ENCODE measurements around the gene BCAN. TPM values are rescaled to one million over a fixed set of nuclear protein-coding genes. Genes with fewer than 3 reads are reported as not detected.

Gene BCAN
- total and polyA plus RNA-seq, 2 experiments from 2014 or later = 0.23 to 0.86 TPM

DNA sequence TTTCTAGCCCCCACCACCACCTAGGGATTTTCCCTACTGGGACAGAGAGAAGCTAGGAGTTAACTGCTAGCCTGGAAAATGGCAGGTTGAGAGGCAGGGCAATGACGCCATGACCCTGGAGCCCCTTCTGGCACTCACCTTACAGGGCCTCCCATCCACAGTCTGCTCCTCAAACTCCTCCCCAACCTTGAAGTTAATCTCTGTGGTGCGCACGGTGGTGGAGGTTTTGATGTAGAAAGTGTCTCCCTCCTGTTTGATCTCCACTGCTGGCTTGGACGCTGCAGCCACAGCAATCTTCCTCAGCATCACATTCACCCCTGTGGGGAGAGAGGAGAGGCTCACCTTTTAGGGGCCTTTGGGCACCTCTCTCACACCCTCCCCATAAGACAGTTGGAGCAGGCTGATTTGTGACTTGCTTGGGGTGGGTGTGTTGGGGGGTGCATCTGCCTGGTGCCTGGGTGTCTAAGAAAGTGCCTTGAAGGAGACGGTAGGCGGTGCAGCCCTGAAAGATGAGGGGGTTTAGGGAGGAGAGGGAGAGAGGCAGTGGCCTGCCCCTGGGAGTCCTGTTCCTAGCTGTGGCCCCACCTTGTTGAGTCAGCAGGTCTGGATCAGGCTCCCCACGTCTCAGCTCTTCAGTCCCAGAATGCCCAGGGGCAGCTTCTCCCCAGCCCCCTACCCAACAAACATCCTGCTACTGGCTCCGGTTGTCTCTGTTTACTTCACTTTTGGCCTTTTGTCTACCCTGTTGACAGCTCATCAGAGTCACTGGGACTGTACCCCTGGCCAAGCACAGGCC is 59.0 kb downstream of the BCAN start:
- Histone ChIP-seq H3K36me3 (peaks cover 18% of the 10 kb centered on the region), H3K4me3 (no peak overlapping the region), H3K27me3 (no peaks in the 10 kb centered on the region), H3K27ac (peak overlapping the region; percentile 59), H3K4me1 (ENCODE audit: low read depth) (peaks cover 9% of the 10 kb centered on the region), H3K9me3 (ENCODE audit: low read depth) (no peaks in the 10 kb centered on the region)
- TF ChIP-seq, protein P1, sequence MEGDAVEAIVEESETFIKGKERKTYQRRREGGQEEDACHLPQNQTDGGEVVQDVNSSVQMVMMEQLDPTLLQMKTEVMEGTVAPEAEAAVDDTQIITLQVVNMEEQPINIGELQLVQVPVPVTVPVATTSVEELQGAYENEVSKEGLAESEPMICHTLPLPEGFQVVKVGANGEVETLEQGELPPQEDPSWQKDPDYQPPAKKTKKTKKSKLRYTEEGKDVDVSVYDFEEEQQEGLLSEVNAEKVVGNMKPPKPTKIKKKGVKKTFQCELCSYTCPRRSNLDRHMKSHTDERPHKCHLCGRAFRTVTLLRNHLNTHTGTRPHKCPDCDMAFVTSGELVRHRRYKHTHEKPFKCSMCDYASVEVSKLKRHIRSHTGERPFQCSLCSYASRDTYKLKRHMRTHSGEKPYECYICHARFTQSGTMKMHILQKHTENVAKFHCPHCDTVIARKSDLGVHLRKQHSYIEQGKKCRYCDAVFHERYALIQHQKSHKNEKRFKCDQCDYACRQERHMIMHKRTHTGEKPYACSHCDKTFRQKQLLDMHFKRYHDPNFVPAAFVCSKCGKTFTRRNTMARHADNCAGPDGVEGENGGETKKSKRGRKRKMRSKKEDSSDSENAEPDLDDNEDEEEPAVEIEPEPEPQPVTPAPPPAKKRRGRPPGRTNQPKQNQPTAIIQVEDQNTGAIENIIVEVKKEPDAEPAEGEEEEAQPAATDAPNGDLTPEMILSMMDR (IDR thresholded peaks at IDR 0.05; ENCODE audit: low read depth, low read length) = no peak
- no peak for DNase-seq (ENCODE audit: low read depth in 1 of 2, low spot score in 1 of 2)

DNA sequence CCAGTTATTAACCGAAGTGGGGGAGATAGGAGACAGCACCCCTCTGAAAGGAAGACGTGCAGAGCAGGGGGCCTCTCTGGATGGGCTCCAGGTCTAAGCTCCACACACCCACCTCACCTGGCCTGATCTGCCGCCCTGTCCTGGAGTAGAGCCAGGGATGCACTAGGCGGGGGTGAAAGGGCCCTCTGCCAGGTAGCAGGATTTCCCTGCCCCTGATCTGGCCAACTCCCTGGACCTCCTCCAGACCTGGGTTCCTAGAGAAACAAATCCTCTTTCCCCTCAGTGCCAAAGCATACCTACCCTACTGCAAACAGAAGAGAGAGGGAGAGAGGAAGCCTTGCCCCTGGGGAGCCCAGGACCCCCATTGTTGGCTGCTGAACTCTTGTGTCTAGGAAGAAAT is 61.4 kb downstream of the BCAN start:
- no peak for DNase-seq (ENCODE audit: low read depth in 1 of 2, low spot score in 1 of 2)
- no peaks in the 10 kb centered on the region for H3K27me3 ChIP-seq
- H3K4me3 ChIP-seq = peak overlapping the region; percentile 77
- no peaks in the 10 kb centered on the region for H3K9me3 ChIP-seq (ENCODE audit: low read depth)
- H3K27ac ChIP-seq = no peak overlapping the region
- TF ChIP-seq, protein P1 (IDR thresholded peaks at IDR 0.05; ENCODE audit: low read depth, low read length) = no peak
- peaks cover 18% of the 10 kb centered on the region for H3K36me3 ChIP-seq
- H3K4me1 ChIP-seq (ENCODE audit: low read depth) = peaks cover 28% of the 10 kb centered on the region

DNA sequence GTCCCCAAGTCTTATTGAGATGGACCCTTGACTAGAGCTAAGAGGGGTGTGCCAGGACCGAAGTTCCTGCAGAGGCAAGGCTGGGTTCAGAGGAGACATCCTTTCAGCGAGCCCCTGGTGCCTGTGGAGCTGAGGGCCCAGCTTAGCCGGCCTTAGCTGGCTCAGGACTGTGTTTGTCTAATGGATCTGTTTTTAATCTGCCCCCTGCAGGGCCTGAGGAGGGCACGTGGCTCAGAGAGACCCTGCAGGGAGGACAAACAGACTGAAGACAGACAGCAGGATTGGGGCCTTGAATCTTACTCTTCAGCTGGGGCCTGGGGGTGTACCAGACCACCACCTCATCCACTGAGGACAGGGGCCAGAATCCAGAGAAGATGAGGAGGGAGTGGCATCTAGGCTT is 61.8 kb downstream of the BCAN start:
- H3K27ac ChIP-seq = no peak overlapping the region

DNA sequence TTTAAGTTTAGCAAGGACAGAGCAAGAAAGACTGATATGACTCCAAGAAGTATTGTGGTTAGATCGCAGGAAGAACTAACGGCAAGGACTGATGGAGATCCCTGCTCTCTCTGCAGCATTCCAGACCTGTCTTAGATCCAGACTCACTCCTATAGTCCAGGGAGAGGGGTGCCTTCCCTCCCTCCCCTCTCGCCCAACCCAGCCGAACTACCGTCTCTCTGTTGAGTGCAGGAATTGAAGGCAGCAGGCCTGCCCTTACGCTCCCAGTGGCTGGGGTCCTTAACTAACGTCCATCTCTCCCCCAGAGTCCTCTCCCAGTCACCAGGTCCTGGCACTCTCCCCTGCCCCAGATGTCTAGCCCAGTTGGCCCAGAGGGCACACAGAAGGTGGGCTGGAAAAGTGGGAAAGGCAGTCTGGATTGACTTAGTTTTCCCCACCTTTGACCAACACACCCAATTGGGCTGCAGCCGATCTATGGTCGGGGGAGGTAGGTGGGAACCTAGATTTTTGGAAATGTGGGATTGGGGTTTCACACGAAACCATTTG is 62.3 kb downstream of the BCAN start:
- Histone ChIP-seq H3K36me3 (peaks cover 15% of the 10 kb centered on the region), H3K4me3 (peak overlapping the region; percentile 77), H3K27ac (peak overlapping the region; percentile 80), H3K9me3 (ENCODE audit: low read depth) (no peaks in the 10 kb centered on the region), H3K4me1 (ENCODE audit: low read depth) (peaks cover 35% of the 10 kb centered on the region), H3K27me3 (no peaks in the 10 kb centered on the region)
- DNase-seq (ENCODE audit: low read depth in 1 of 2, low spot score in 1 of 2) = no peak
- TF ChIP-seq, protein P1 (IDR thresholded peaks at IDR 0.05; ENCODE audit: low read depth, low read length) = no peak

More for the DNA sequence above, 61.8 kb downstream of the BCAN start:
- H3K4me1 ChIP-seq (ENCODE audit: low read depth) = peaks cover 30% of the 10 kb centered on the region
- DNase-seq (ENCODE audit: low read depth in 1 of 2, low spot score in 1 of 2) = no peak
- peaks cover 18% of the 10 kb centered on the region for H3K36me3 ChIP-seq
- H3K4me3 ChIP-seq = peak overlapping the region; percentile 77
- TF ChIP-seq, protein P1 (IDR thresholded peaks at IDR 0.05; ENCODE audit: low read depth, low read length) = no peak
- H3K27me3 ChIP-seq = no peaks in the 10 kb centered on the region
- H3K9me3 ChIP-seq (ENCODE audit: low read depth) = no peaks in the 10 kb centered on the region

DNA sequence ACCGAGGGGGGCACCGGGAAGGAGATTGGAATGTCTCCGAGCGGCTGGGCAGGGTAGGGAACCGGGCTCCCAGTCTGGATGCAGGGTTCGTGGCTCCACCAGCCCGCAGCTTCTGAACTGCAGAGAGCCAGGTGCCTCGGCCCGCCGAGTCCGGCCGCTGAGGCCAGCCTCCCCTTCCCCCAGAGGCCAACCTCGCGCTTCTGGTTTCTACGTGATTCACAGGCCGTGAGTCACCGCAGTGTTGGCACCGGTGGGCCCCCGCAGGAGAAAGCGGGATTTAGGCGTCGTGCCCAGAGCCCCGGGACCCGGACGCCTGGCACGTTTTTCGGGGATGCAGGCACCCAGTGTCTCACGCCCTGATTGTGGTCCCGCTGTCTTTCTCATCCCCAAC is 63.0 kb downstream of the BCAN start:
- H3K27ac ChIP-seq = peak overlapping the region; percentile 80
- TF ChIP-seq, protein P1 (IDR thresholded peaks at IDR 0.05; ENCODE audit: low read depth, low read length) = no peak
- H3K4me3 ChIP-seq = peak overlapping the region; percentile 77
- DNase-seq (ENCODE audit: low read depth in 1 of 2, low spot score in 1 of 2) = peak in 1 of 2 donors; percentile 67
- no peaks in the 10 kb centered on the region for H3K27me3 ChIP-seq
- H3K4me1 ChIP-seq (ENCODE audit: low read depth) = peaks cover 42% of the 10 kb centered on the region
- H3K36me3 ChIP-seq = peaks cover 9% of the 10 kb centered on the region
- no peaks in the 10 kb centered on the region for H3K9me3 ChIP-seq (ENCODE audit: low read depth)
